ENCODE data around the gene PPP1R13L.
A peak's percentile ranks its signal among the peaks of the same experiment; 100 is the strongest.

The PPP1R13L gene

GRCh38 chr19:45405435-45406225, 761 bp upstream of the PPP1R13L start (continued):
- TF ChIP-seq ZNF324 (tag by site-specific recombination; IDR thresholded peaks at IDR 0.05): no peak
- TF ChIP-seq ZIC2 (tag by site-specific recombination; IDR thresholded peaks at IDR 0.05): no peak
- TF ChIP-seq SCRT2 (tag by site-specific recombination; IDR thresholded peaks at IDR 0.05): no peak
- no peak for TF ChIP-seq ZNF707 (tag by site-specific recombination; IDR thresholded peaks at IDR 0.05)
- peak; percentile 79; the same call in 1 of the 2 replicates for TF ChIP-seq KLF9 (tag by site-specific recombination; IDR thresholded peaks at IDR 0.05; ENCODE audit: low read depth)
- TF ChIP-seq MYNN (tag by site-specific recombination; IDR thresholded peaks at IDR 0.05; ENCODE audit: borderline replicate concordance): no peak
- TF ChIP-seq ZXDB (tag by site-specific recombination; IDR thresholded peaks at IDR 0.05): peak; percentile 71; the same call in 1 of the 2 replicates
- no peak for TF ChIP-seq ZNF521 (tag by site-specific recombination; IDR thresholded peaks at IDR 0.05)
- TF ChIP-seq ZNF701 (tag by site-specific recombination; IDR thresholded peaks at IDR 0.05): no peak
- TF ChIP-seq ZNF2 (tag by site-specific recombination; IDR thresholded peaks at IDR 0.05): no peak
- TF ChIP-seq PBX3 (CRISPR knock-in tag; IDR thresholded peaks at IDR 0.05): no peak
- TF ChIP-seq YY2 (tag by site-specific recombination; IDR thresholded peaks at IDR 0.05): no peak
- no peak for TF ChIP-seq ZNF174 (tag by site-specific recombination; IDR thresholded peaks at IDR 0.05)
- TF ChIP-seq CTCF (tag by site-specific recombination; IDR thresholded peaks at IDR 0.05): no peak
- no peak for TF ChIP-seq INSM2 (tag by site-specific recombination; IDR thresholded peaks at IDR 0.05)
- TF ChIP-seq ZBTB6 (tag by site-specific recombination; IDR thresholded peaks at IDR 0.05): no peak
- no peak; the same call in 1 of the 2 replicates for TF ChIP-seq ZBTB17 (tag by site-specific recombination; IDR thresholded peaks at IDR 0.05)
- no peak for TF ChIP-seq BCL6B (tag by site-specific recombination; IDR thresholded peaks at IDR 0.05)
- no peak for TF ChIP-seq ZSCAN16 (tag by site-specific recombination; IDR thresholded peaks at IDR 0.05)
- peak; percentile 6; the same call in 1 of the 2 replicates for TF ChIP-seq ZNF391 (tag by site-specific recombination; IDR thresholded peaks at IDR 0.05; ENCODE audit: borderline replicate concordance, low read depth)
- no peak for TF ChIP-seq ZNF221 (tag by site-specific recombination; IDR thresholded peaks at IDR 0.05; ENCODE audit: borderline replicate concordance)
- TF ChIP-seq ZNF223 (tag by site-specific recombination; IDR thresholded peaks at IDR 0.05): no peak
- no peak for TF ChIP-seq ZNF548 (tag by site-specific recombination; IDR thresholded peaks at IDR 0.05)
- TF ChIP-seq SP7 (tag by site-specific recombination; IDR thresholded peaks at IDR 0.05): peak; percentile 46
- TF ChIP-seq KLF1 (tag by site-specific recombination; IDR thresholded peaks at IDR 0.05): peak; percentile 86
- TF ChIP-seq ZNF37A (tag by site-specific recombination; IDR thresholded peaks at IDR 0.05): no peak
- no peak for TF ChIP-seq ZNF416 (tag by site-specific recombination; IDR thresholded peaks at IDR 0.05)
- TF ChIP-seq IKZF3 (tag by site-specific recombination; IDR thresholded peaks at IDR 0.05): peak; percentile 51; the same call in 1 of the 2 replicates
- TF ChIP-seq ZNF629 (tag by site-specific recombination; IDR thresholded peaks at IDR 0.05): no peak; the same call in 1 of the 2 replicates
- TF ChIP-seq ZNF549 (tag by site-specific recombination; IDR thresholded peaks at IDR 0.05): no peak
- no peak for TF ChIP-seq ZNF140 (tag by site-specific recombination; IDR thresholded peaks at IDR 0.05)

All from HEK293 (cell line).